K562 (cell line): ENCODE data around the gene PVALEF. TPM values are rescaled to one million over a fixed set of nuclear protein-coding genes. Genes with fewer than 3 reads are reported as not detected.

ENCODE experiments used
- ATAC-seq: fragments of 200-7000 bp; cut with Tn5 transposase; 3 replicates; pipeline ENCODE4 v1.9.1; 2020; ENCODE audit warnings: moderate library complexity
- BruUV-seq: library from RNA; stranded (reverse); fragments of 400-500 nt; replicated peaks from 2 replicates; lab custom pipeline; 2021; lab: Mats Ljungman, UMichigan
- CTCF ChIA-PET: fragments of 300-600 bp; formaldehyde crosslinking; extraction: SDS; loops from one replicate; lab custom pipeline; 2021; ENCODE audit warnings: low intra/inter-chr PET ratio; lab: Yijun Ruan, JAX
- POLR2A ChIA-PET: fragments of 300-600, 350-650 bp; sonication (Branson Sonifier 250); formaldehyde crosslinking; extraction: SDS; loops from one replicate; lab custom pipeline; 2021; ENCODE audit warnings: antibody characterized with exemption, inconsistent platforms; lab: Yijun Ruan, JAX
- DNase-seq, 4 experiments: peaks; one replicate each; pipeline versions ENCODE4 v3.0.0 to v3.0.0-alpha.2; 2011 to 2018; ENCODE audit warnings: low spot score in 3 of 4, mixed read lengths in 3 of 4; ENCODE audit errors: extremely low read depth in 1 of 4
- FAIRE-seq: peaks from 2 replicates; lab custom pipeline; 2011; peaks lifted over from hg19 to GRCh38; lab: Jason Lieb, UNC
- H2AFZ ChIP-seq: 2 replicates; pipeline ENCODE4 v1.6.0; 2011; ENCODE audit warnings: low read depth, low read length, control low read depth, inconsistent platforms
- H3K27ac ChIP-seq: fragments of 200-600 bp; 3 replicates; pipeline ENCODE4 v1.8.0; 2011; ENCODE audit warnings: low read depth, mild to moderate bottlenecking, control low read depth, inconsistent platforms, low read length, moderate library complexity, mixed read lengths; ENCODE audit errors: extremely low read depth
- H3K27me3 ChIP-seq, 2 experiments: fragments of 300-600 bp in 1 of 2; 2 replicates in 1 of 2; 3 replicates in 1 of 2; pipeline versions ENCODE4 v1.6.0 to v1.8.0; 2011; ENCODE audit warnings: inconsistent platforms in 2 of 2, low read length in 2 of 2, mild to moderate bottlenecking in 1 of 2, mixed read lengths in 1 of 2, moderate library complexity in 1 of 2; ENCODE audit not compliant: control insufficient read depth in 2 of 2, insufficient read depth in 2 of 2
- H3K36me3 ChIP-seq: fragments of 300-600 bp; 3 replicates; pipeline ENCODE4 v1.8.0; 2011; ENCODE audit warnings: mild to moderate bottlenecking, low read length, inconsistent platforms; ENCODE audit not compliant: control insufficient read depth, insufficient read depth
- H3K4me1 ChIP-seq, 2 experiments: fragments of 200-600 bp in 1 of 2; replicated peaks in 1 of 2; 2 replicates in 1 of 2; 3 replicates in 1 of 2; pipeline versions ENCODE4 v1.5.1 to v1.8.0; 2011; ENCODE audit warnings: inconsistent platforms in 2 of 2, low read length in 2 of 2, mild to moderate bottlenecking in 1 of 2, mixed read lengths in 1 of 2, moderate library complexity in 1 of 2; ENCODE audit not compliant: control insufficient read depth in 2 of 2, insufficient read depth in 2 of 2
- H3K4me2 ChIP-seq: 2 replicates; pipeline ENCODE4 v1.6.1; 2011; ENCODE audit warnings: low read length, control low read depth, inconsistent platforms, mixed read lengths; ENCODE audit not compliant: insufficient read depth
- H3K4me3 ChIP-seq: fragments of 200-600 bp; sonication (generic), shearing (Covaris generic); 2 replicates; pipeline ENCODE4 v1.5.1; 2016; ENCODE audit warnings: control low read depth, inconsistent platforms
- H3K79me2 ChIP-seq: fragments of 200-600 bp; 3 replicates; pipeline ENCODE4 v1.8.0; 2011; ENCODE audit warnings: low read length, inconsistent platforms; ENCODE audit not compliant: control insufficient read depth, insufficient read depth
- H3K9ac ChIP-seq, 2 experiments: 2 replicates each; pipeline versions ENCODE4 v1.6.0 to v1.6.1; 2011; ENCODE audit warnings: low read depth in 2 of 2, low read length in 2 of 2, control low read depth in 1 of 2, inconsistent platforms in 1 of 2, mild to moderate bottlenecking in 1 of 2, mixed read lengths in 1 of 2; ENCODE audit not compliant: insufficient read depth in 1 of 2
- H3K9me1 ChIP-seq: one replicate; pipeline ENCODE4 v1.6.0; 2011; ENCODE audit warnings: inconsistent platforms, mild to moderate bottlenecking, low read length, moderate library complexity; ENCODE audit not compliant: control insufficient read depth, insufficient read depth
- H3K9me3 ChIP-seq: replicated peaks from 2 replicates; pipeline ENCODE4 v1.5.1; 2011; ENCODE audit warnings: low read depth, low read length, inconsistent platforms; ENCODE audit not compliant: control insufficient read depth, insufficient read depth
- H4K20me1 ChIP-seq: replicated peaks from 2 replicates; pipeline ENCODE4 v1.6.1; 2011; ENCODE audit warnings: low read length, inconsistent platforms, mixed read lengths; ENCODE audit not compliant: control insufficient read depth, insufficient read depth
- DEAF1 ChIP-seq: fragments of 450-650 bp; formaldehyde crosslinking; IDR thresholded peaks from 2 replicates; pipeline ENCODE4 v1.4.0; 2020; ENCODE audit warnings: mild to moderate bottlenecking, moderate library complexity
- E2F3 ChIP-seq: fragments of 250-450 bp; sonication (Bioruptor Pico); IDR thresholded peaks from 2 replicates; pipeline ENCODE4 v1.4.0; 2020; ENCODE audit warnings: mild to moderate bottlenecking
- IRF1 ChIP-seq: sonication (generic); formaldehyde crosslinking; IDR thresholded peaks from 2 replicates; pipeline ENCODE4 v1.8.0; 2022; ENCODE audit warnings: missing genetic modification reagents, mild to moderate bottlenecking, borderline replicate concordance
- NFIX ChIP-seq: fragments of 250-450 bp; sonication (Bioruptor Pico); IDR thresholded peaks from 2 replicates; pipeline ENCODE4 v1.4.0; 2020; ENCODE audit warnings: low read depth, mild to moderate bottlenecking, moderate library complexity
- POLR2G ChIP-seq: fragments of 200-400 bp; formaldehyde crosslinking; IDR thresholded peaks from 2 replicates; pipeline ENCODE4 v1.6.1; 2017; ENCODE audit warnings: low read depth, mild to moderate bottlenecking, antibody characterized with exemption, low read length, moderate library complexity
- ZKSCAN3 ChIP-seq: fragments of 250-450 bp; sonication (Bioruptor Pico); IDR thresholded peaks from 2 replicates; pipeline ENCODE4 v1.4.0; 2020
- WGBS: fragments of 100-300 bp; shearing (Covaris generic); methylation state at CpG from one replicate; pipeline ENCODE4 v1.1.6; 2016; ENCODE audit warnings: low coverage, mixed read lengths; ENCODE audit not compliant: insufficient coverage; ENCODE audit errors: missing lambda C conversion rate; 5-methylcytosine and 5-hydroxymethylcytosine counted together
- in situ Hi-C: fragments of 300-500 bp; cut with MboI; formaldehyde crosslinking; loops from 4 replicates; pipeline ENCODE4 v1.15.0; 2018; ENCODE audit warnings: inconsistent platforms, mixed read lengths
- intact Hi-C: fragments of 100-400 bp; cut with micrococcal nuclease; formaldehyde crosslinking; loops from 2 replicates; pipeline ENCODE4 v1.14.2; 2022
- polyA plus RNA-seq, 8 experiments: library from polyadenylated mRNA; depleted of rRNA in 4 of 8; stranded (reverse) in 5 of 8; unstranded in 3 of 8; fragments of >200 nt; fragmentation: Nextera tagmentation in 2 of 8; fragmentation: Illumina TruSeq in 1 of 8; extraction: Ambion mirVana in 2 of 8; extraction: Trizol in 1 of 8; gene quantifications; 2 replicates each; pipeline versions ENCODE4 v1.2.1 to v1.2.3, GENCODE V29; 2011 to 2014; ENCODE audit warnings: inconsistent platforms in 1 of 8, missing spikeins in 1 of 8
- total RNA-seq, 7 experiments: library from RNA; depleted of rRNA in 6 of 7; stranded (reverse); fragments of >200 nt in 6 of 7; fragmentation: Illumina TruSeq in 2 of 7; extraction: Trizol in 2 of 7; gene quantifications; 2 replicates each; pipeline versions ENCODE4 v1.2.1 to v1.2.3, GENCODE V29; 2011 to 2021; ENCODE audit warnings: low replicate concordance in 1 of 7

The PVALEF gene
- total and polyA plus RNA-seq, 9 of the 15 experiments (the other 6 are each of a cell fraction or from before 2014, with no cell fraction given), result not detected

GRCh38 chr17:81204578-81204977 lies 39.3 kb downstream of the PVALEF start:
- no peak for FAIRE-seq
- BruUV-seq, result no TSS peak
- Histone ChIP-seq H3K4me1 (peaks cover 3 to 26% of the 10 kb centered on the region in 2 experiments; a peak in 3 of 5 replicates), H3K4me2 (no peak overlapping the region), H3K79me2 (no peaks in the 10 kb centered on the region), H3K9ac (no peak overlapping the region), H3K36me3 (peaks cover 5% of the 10 kb centered on the region; the same call in 2 of the 3 replicates), H4K20me1 (no peaks in the 10 kb centered on the region), H3K27ac (no peak overlapping the region), H3K27me3 (no peaks in the 10 kb centered on the region), H2AFZ (no peak overlapping the region), H3K4me3 (no peak overlapping the region), H3K9me3 (no peaks in the 10 kb centered on the region), H3K9me1 (peaks cover 3% of the 10 kb centered on the region)
- in situ Hi-C loops (no loop called here), intact Hi-C loops (no loop called here)
- no peak for ATAC-seq
- DNase-seq, result no peak
- CTCF ChIA-PET, result no interaction called here
- TF ChIP-seq ZKSCAN3 (CRISPR knock-in tag), result no peak
- TF ChIP-seq POLR2G, result 0 out of 2 replicates have a peak, but pooled peaks have one; percentile 4
- WGBS, result 79% methylated on average over 9 of the region's 10 CpGs
- POLR2A ChIA-PET, result interaction anchor here (1.4 kb wide), 1 partner anchor 20 kb away, joined by 3 read pairs; no protein-coding TSS in a partner anchor

- Histone ChIP-seq H3K9me3 (no peaks in the 10 kb centered on the region), H4K20me1 (no peaks in the 10 kb centered on the region), H3K27me3 (no peaks in the 10 kb centered on the region), H3K36me3 (0 out of 3 replicates have a peak, but pooled peaks cover 3% of the 10 kb centered on the region), H3K79me2 (no peaks in the 10 kb centered on the region), H2AFZ (no peak overlapping the region), H3K27ac (no peak overlapping the region), H3K9ac (no peak overlapping the region), H3K4me1 (peaks cover 0 to 17% of the 10 kb centered on the region in 2 experiments; a peak in 3 of 5 replicates), H3K4me3 (no peak overlapping the region), H3K4me2 (no peak overlapping the region), H3K9me1 (no peaks in the 10 kb centered on the region)
- 81% methylated on average over 4 of the region's 4 CpGs for WGBS
- in situ Hi-C loops, result no loop called here
- DNase-seq (no peak), FAIRE-seq (no peak), ATAC-seq (no peak)
- BruUV-seq, result no TSS peak
- intact Hi-C loops, result no loop called here
- CTCF ChIA-PET, result no interaction called here
- TF ChIP-seq IRF1 (CRISPR knock-in tag) (no peak), E2F3 (CRISPR knock-in tag) (no peak), NFIX (no peak), DEAF1 (no peak)
- POLR2A ChIA-PET, result no interaction called here
These were observed 40.9 kb downstream of the PVALEF start for GRCh38 chr17:81206166-81206565.
